Transverse colon (tissue), 4 donors: ENCODE results near the gene DMBT1. TPM values are rescaled to one million over a fixed set of nuclear protein-coding genes. Genes with fewer than 3 reads are reported as not detected.

Experiments used
- DNase-seq: peaks from one replicate; pipeline ENCODE4 v3.0.0-alpha.2; 2019
- H3K27ac ChIP-seq, 4 donors: fragments of 200-600 bp; sonication (generic); 2 replicates each; pipeline ENCODE4 v1.5.1; 2016 to 2018; ENCODE audit warnings: inconsistent platforms in 4 of 4
- H3K27me3 ChIP-seq: fragments of 200-600 bp; sonication (generic); 2 replicates; pipeline ENCODE4 v1.5.1; 2017; ENCODE audit warnings: inconsistent platforms
- H3K36me3 ChIP-seq, 4 donors: fragments of 200-600 bp; sonication (generic); 2 replicates each; pipeline ENCODE4 v1.5.1; 2017 to 2019; ENCODE audit warnings: inconsistent platforms in 4 of 4
- H3K4me1 ChIP-seq, 4 donors: fragments of 200-600 bp; sonication (generic); 2 replicates each; pipeline ENCODE4 v1.5.1; 2017 to 2020; ENCODE audit warnings: inconsistent platforms in 4 of 4
- H3K4me3 ChIP-seq, 4 donors: fragments of 200-600 bp; sonication (generic); 1 replicate in 1 of 4; 2 replicates in 3 of 4; pipeline versions ENCODE4 v1.5.1 to v1.6.1; 2017 to 2019; ENCODE audit warnings: inconsistent platforms in 4 of 4
- H3K9me3 ChIP-seq, 2 donors: fragments of 200-600 bp; sonication (generic); 2 replicates each; pipeline ENCODE4 v1.5.1; 2017 to 2019; ENCODE audit warnings: inconsistent platforms in 2 of 2
- EP300 ChIP-seq: sonication (generic); formaldehyde crosslinking; IDR thresholded peaks from one replicate; pipeline ENCODE4 v1.6.1; 2017; ENCODE audit warnings: antibody characterized with exemption, low read depth
- POLR2A ChIP-seq: fragments of 450-650 bp; IDR thresholded peaks from one replicate; pipeline ENCODE4 v1.6.1; 2016; ENCODE audit warnings: antibody characterized with exemption, mild to moderate bottlenecking, moderate library complexity
- POLR2AphosphoS5 ChIP-seq, 3 donors: sonication (generic); formaldehyde crosslinking; IDR thresholded peaks; one replicate each; pipeline ENCODE4 v1.6.1; 2016; ENCODE audit warnings: antibody characterized with exemption in 3 of 3
- WGBS, 2 donors: methylation state at CpG; one replicate each; pipeline ENCODE4 v1.1.5; 2018; ENCODE audit warnings: low coverage in 1 of 2; 5-methylcytosine and 5-hydroxymethylcytosine counted together
- in situ Hi-C, 4 donors: fragments of 200-750 bp; cut with MboI; loops; one replicate each; pipeline versions ENCODE4 v1.15.0 to v1.15.1; 2017; ENCODE audit warnings: low sequenced_read_pairs in 3 of 4, low pct_ligation_motif_present in 1 of 4, low pct_unique_long_range_greater_than_20kb in 1 of 4
- intact Hi-C: fragments of 100-400 bp; cut with DNase I; formaldehyde crosslinking; loops from one replicate; pipeline ENCODE4 v1.15.1; 2023; ENCODE audit warnings: low total_unique reads
- total RNA-seq, 4 donors: library from RNA; depleted of rRNA; stranded (reverse); fragments of >200 nt; gene quantifications; one replicate each; pipeline ENCODE4 v1.1.0, GENCODE V29; 2016
- TF ChIP-seq, protein P1 (sequence below), 5 experiments: fragments of 200-600 bp in 3 of 5; fragments of 450-650 bp in 2 of 5; sonication (generic) in 3 of 5; IDR thresholded peaks; 1 replicate in 2 of 5; 2 replicates in 3 of 5; pipeline ENCODE4 v1.5.1; 2016 to 2017; ENCODE audit warnings: antibody characterized with exemption in 5 of 5, inconsistent platforms in 3 of 5, mild to moderate bottlenecking in 2 of 5, moderate library complexity in 1 of 5

DMBT1 gene
- total RNA-seq, 4 donors from 2014 or later, result 42.2 to 124 (median 68.5) TPM

DNA sequence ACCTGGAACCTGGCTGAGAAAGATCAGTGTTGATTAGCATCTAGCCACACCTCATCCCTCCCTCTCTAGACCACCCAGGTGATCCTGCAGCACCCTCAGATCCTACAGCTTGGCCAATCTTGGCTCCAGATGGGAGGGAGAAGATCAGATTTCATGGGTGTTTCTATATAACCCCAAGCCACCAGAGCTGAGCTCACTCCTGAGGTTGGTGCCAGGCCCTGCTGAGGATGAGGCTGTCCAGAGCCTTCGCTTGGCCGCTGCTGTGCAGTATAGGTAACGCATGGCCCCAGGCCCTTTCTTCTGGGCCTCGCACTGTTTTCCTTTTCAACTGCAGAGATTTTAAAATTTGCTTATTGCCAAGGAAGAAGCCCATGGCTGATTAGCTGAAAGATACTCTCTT lies 112.1 kb downstream of the DMBT1 start:
- no peak overlapping the region for H3K4me3 ChIP-seq
- TF ChIP-seq POLR2A (no peak), POLR2AphosphoS5 (IDR thresholded peaks at IDR 0.05) (no peak), EP300 (no peak)
- TF ChIP-seq, protein P1, sequence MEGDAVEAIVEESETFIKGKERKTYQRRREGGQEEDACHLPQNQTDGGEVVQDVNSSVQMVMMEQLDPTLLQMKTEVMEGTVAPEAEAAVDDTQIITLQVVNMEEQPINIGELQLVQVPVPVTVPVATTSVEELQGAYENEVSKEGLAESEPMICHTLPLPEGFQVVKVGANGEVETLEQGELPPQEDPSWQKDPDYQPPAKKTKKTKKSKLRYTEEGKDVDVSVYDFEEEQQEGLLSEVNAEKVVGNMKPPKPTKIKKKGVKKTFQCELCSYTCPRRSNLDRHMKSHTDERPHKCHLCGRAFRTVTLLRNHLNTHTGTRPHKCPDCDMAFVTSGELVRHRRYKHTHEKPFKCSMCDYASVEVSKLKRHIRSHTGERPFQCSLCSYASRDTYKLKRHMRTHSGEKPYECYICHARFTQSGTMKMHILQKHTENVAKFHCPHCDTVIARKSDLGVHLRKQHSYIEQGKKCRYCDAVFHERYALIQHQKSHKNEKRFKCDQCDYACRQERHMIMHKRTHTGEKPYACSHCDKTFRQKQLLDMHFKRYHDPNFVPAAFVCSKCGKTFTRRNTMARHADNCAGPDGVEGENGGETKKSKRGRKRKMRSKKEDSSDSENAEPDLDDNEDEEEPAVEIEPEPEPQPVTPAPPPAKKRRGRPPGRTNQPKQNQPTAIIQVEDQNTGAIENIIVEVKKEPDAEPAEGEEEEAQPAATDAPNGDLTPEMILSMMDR (IDR thresholded peaks at IDR 0.05), result no peak
- no peaks in the 10 kb centered on the region for H3K9me3 ChIP-seq
- no peaks in the 10 kb centered on the region for H3K4me1 ChIP-seq
- in situ Hi-C loops (no loop called here), intact Hi-C loops (no loop called here)
- no peak overlapping the region for H3K27ac ChIP-seq
- H3K27me3 ChIP-seq, result peaks cover 9% of the 10 kb centered on the region
- no peak for DNase-seq
- 92% methylated on average over 4 of the region's 4 CpGs; no CpG with 5 or more reads in 1 of the 2 donors for WGBS, 2 donors
- no peaks in the 10 kb centered on the region for H3K36me3 ChIP-seq

DNA sequence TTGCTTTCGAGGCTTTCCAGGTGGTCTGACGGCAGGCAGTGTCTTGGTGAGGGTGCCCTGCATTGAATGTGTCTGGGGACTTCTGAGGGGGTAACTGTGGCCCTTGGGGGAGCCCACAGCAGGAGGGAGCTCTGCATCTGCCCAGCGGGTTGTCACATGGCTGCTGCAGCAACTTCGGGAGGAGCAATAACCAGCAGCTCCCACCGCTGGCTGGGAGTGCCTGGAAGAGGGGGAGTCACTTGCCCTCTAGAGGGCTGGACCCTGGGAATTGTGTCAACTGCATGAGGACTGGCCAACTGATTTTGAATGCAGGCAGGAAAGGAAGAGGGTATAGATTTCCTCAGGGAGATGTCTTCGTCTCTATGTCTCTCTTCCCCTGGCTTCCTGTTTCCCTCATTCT lies 112.7 kb downstream of the DMBT1 start:
- H3K36me3 ChIP-seq, result no peaks in the 10 kb centered on the region
- H3K27ac ChIP-seq, result no peak overlapping the region
- TF ChIP-seq POLR2A (no peak), EP300 (no peak), POLR2AphosphoS5 (IDR thresholded peaks at IDR 0.05) (no peak)
- TF ChIP-seq, protein P1 (IDR thresholded peaks at IDR 0.05), result no peak
- no peak for DNase-seq
- intact Hi-C loops (no loop called here), in situ Hi-C loops (no loop called here)
- H3K27me3 ChIP-seq, result peaks cover 9% of the 10 kb centered on the region
- H3K4me3 ChIP-seq, result no peak overlapping the region
- no peaks in the 10 kb centered on the region for H3K9me3 ChIP-seq
- H3K4me1 ChIP-seq, result no peaks in the 10 kb centered on the region
- 59 to 83% methylated on average over 1 to 6 of the region's 6 CpGs for WGBS, 2 donors

DNA sequence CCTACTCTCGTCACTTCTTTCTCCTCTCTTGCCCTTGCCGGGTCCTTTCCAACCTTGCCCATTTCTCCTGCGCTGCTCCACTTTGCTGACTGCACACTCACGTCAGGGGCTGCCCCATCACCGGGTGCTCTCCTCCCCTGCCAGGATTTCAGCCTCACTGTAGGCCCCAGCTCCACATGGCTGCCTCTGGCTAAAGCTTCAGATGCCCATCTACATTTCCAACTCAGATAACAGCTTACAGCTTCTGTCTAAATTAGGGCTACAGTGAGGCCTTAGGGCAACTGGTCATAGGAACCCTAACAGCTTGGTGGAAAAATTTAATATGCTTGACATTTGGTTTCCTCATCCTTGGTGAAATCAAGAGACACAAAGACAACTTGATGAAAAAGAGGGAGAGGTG lies 113.2 kb downstream of the DMBT1 start:
- Histone ChIP-seq H3K4me3 (no peak overlapping the region), H3K36me3 (no peaks in the 10 kb centered on the region), H3K4me1 (no peaks in the 10 kb centered on the region), H3K27ac (no peak overlapping the region), H3K27me3 (peaks cover 9% of the 10 kb centered on the region), H3K9me3 (no peaks in the 10 kb centered on the region)
- no peak for DNase-seq
- no peak for TF ChIP-seq POLR2AphosphoS5 (IDR thresholded peaks at IDR 0.05)
- TF ChIP-seq POLR2A, result no peak
- TF ChIP-seq, protein P1 (IDR thresholded peaks at IDR 0.05), result no peak
- no peak for TF ChIP-seq EP300
- WGBS, 2 donors, result 77 to 81% methylated on average over 3 to 5 of the region's 5 CpGs
- in situ Hi-C loops, result no loop called here
- intact Hi-C loops, result no loop called here

DNA sequence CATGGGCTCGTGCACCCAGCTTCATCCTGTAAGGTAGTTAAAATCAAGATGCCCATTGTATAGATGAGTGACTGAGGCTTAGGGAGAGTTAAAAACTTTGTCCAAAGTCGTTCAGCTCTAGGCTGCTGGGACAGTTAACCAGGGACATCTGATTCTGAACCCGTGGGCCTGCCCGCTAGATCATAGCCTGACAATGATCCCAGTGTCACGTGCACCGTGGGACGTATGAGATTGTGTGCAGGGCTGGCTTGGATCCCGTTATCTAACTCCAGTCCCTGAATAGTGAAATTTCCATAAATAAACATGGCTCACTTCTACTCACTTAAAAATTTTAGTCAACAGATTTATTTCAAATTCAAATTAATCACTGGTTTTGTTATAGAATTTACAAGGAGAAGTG lies 114.2 kb downstream of the DMBT1 start:
- Histone ChIP-seq H3K27me3 (peaks cover 9% of the 10 kb centered on the region), H3K27ac (no peak overlapping the region), H3K4me3 (no peak overlapping the region), H3K9me3 (no peaks in the 10 kb centered on the region), H3K4me1 (no peaks in the 10 kb centered on the region), H3K36me3 (no peaks in the 10 kb centered on the region)
- 61% methylated on average over 8 of the region's 8 CpGs; no CpG with 5 or more reads in 1 of the 2 donors for WGBS, 2 donors
- intact Hi-C loops, result no loop called here
- in situ Hi-C loops, result no loop called here
- no peak for TF ChIP-seq POLR2AphosphoS5 (IDR thresholded peaks at IDR 0.05)
- TF ChIP-seq POLR2A, result no peak
- TF ChIP-seq, protein P1 (IDR thresholded peaks at IDR 0.05), result no peak
- no peak for TF ChIP-seq EP300
- DNase-seq, result no peak
